ENCODE measurements around the gene VEGFB.

The VEGFB gene, protein sequence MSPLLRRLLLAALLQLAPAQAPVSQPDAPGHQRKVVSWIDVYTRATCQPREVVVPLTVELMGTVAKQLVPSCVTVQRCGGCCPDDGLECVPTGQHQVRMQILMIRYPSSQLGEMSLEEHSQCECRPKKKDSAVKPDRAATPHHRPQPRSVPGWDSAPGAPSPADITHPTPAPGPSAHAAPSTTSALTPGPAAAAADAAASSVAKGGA

DNA sequence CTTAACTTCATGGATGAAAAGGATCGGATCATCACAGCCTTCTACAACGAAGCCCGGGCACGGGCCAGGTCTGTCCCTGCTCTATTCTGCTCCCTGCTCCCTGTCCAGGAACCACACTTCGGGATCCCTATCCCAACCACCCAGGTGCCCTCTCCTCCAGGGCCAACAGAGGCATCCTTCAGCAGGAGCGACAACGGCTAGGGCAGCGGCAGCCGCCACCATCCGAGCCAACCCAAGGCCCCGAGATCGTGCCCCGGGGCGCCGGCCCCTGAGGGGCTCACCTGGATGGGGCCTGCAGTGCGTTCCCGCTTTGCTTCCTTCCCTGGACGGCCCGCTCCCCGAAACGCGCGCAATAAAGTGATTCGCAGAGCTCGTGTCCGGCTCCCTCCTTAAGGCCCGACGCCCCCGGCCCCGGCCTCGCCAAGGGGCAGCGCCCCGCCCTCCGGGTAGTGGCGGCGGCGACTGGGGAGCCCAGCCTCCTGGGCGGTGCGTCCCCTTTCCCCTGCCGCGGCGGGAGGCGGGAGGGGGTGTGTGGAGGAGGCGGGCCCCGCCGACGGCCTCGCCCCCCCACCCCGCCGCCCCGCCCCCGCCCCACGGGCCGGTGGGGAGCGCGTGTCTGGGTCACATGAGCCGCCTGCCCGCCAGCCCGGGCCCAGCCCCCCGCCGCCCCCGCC is at the start of gene VEGFB:
TSS of gene VEGFB (plus strand) at position 672 of the 674 bp plus-strand sequence. CDS start 250 bp downstream, outside the sequence.
- TF ChIP-seq, protein P1, sequence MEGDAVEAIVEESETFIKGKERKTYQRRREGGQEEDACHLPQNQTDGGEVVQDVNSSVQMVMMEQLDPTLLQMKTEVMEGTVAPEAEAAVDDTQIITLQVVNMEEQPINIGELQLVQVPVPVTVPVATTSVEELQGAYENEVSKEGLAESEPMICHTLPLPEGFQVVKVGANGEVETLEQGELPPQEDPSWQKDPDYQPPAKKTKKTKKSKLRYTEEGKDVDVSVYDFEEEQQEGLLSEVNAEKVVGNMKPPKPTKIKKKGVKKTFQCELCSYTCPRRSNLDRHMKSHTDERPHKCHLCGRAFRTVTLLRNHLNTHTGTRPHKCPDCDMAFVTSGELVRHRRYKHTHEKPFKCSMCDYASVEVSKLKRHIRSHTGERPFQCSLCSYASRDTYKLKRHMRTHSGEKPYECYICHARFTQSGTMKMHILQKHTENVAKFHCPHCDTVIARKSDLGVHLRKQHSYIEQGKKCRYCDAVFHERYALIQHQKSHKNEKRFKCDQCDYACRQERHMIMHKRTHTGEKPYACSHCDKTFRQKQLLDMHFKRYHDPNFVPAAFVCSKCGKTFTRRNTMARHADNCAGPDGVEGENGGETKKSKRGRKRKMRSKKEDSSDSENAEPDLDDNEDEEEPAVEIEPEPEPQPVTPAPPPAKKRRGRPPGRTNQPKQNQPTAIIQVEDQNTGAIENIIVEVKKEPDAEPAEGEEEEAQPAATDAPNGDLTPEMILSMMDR (IDR thresholded peaks at IDR 0.05) = no peak

DNA sequence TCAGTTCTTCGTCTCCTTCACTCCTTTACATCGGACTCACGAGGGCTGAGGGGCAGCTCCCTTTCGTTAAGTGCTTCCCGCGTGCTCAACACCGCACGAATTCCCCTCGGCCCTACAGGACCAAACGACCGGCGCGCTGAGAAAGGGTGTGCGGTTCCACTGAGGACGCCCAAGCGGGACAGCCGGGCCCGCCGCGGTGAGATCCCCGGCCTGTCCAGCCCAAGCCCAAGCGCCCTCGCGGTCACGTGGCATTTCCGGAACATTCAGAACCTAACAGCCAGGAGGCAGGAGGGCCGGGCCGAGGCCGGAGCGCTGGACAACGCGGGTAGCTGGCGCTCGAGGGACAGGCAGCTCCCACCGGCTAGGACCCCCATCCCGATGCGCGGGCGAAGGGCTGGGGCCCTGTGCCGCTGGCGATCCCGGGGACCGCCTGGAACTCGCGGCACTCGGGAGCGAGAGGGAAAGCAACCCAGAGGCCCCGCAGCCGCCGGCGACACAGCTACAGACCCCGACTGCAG is 49.1 kb upstream of the VEGFB start:
- TF ChIP-seq, protein P1 (IDR thresholded peaks at IDR 0.05) = no peak

DNA sequence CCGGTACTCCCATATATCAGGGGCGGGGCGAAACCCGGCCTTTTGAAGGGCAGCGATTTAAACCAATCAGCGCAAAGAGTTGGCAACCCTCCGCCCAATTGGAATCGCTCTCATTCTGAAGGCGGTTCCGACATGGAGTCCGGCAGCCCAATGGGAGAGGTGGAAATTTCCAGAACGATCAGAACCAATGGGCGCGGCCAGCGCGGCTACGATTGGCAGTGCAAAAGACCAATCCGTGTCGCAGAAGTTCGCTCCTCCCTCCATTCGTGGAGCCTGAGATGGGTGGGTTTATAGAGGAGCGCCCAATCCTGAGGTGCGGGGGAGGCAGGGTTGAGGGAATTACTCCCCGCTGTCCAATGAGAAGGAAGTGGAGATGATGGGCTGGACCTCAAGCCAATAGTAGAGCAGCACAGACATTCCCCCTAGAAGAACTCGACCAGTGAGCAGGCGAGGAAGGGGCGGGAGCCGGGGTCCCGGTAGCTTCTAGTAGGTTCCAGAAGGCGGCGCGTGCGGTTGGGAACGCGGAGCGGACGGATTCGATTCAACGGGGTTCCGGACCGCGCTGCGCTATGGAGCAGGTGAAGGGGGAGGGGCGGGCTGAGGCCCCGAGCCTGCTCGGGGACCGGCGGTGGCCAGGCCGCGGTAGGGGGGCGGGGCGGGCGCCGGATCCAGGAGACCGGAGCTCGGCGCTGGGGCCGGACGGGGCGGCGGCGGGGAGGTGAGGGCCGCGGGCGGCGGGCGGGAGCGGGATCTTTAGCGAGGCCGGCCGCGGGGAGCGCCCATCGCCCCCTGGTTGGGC is 48.5 kb upstream of the VEGFB start, which contains the start of gene STIP1:
TSS of gene STIP1 (plus strand) at position 479 of the 799 bp plus-strand sequence. CDS start at position 570, 91 bp downstream.
- TF ChIP-seq, protein P1 (IDR thresholded peaks at IDR 0.05) = peak; percentile 28; the same call in 1 of the 2 replicates

DNA sequence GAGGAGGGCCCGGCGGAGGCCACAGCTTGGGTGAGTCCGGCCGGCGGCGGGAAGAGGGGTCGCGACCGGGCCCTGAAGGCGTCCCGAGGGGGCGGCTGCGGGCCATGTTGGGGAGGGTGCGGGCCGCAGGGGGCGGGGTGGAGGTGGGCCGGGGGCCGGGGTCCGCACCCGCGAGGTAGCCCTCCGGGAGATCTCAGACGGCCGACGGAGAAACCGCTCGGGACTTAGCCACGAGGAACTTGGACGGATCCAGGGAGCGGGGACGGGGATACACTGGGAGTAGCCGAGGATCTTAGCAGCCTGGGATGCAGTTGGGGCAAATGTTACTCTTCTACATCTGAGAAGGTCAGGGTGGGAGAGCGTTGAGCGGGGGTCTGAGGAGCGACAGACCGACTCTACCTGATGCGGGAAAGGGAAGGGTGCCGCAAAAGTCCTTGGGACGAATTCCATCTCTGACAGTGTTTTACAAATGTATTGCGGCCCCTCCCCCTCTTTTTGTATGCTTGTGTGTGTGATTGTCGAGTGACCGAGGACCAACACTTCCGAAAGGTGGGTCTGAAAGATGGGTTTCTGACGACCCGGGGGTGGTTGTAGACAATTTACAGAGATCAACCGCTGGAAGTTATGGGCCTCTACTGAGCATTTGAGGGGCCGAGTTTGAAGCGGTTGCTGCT is 47.8 kb upstream of the VEGFB start:
- TF ChIP-seq, protein P1 (IDR thresholded peaks at IDR 0.05) = no peak

DNA sequence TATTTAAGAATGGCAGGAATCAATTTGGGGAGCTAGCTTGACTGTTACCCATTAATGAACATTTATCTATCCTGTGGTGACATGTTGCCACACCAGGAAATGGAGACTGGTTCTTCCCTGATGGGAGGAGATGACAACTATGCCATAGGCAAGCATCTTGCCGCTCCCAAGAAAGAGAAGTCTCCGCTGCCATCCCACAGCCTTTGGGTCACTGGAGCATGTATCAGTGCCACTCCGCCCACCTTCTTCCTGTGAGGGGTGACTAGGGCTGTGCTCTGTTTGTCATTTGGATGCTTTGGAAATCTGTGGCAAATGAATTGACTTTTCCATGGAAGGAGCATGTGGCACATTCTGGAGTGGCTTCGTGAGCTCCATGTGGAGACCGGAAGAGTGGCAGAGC is 42.0 kb upstream of the VEGFB start:
- TF ChIP-seq, protein P1 (IDR thresholded peaks at IDR 0.05) = no peak

DNA sequence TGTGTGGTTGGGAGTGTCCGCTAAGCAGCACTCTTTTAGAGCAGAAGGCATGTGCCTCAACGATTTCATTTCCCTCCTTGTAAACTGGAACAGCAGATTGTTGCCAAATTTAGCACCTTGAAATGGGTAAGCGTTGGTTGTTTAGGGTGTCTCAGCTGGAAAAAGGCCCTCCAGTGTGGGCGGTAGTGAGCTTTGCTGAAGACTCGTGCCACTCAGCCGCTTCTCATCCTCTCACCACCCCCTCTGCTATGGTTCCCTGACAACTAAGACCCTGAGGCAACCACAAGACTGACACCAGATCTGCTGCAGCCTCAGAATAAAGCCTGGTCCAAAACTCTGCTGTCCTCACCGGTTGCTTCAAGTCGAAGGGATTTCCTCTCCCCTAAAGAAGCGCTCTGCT is 37.8 kb upstream of the VEGFB start:
- TF ChIP-seq, protein P1 (IDR thresholded peaks at IDR 0.05) = no peak

DNA sequence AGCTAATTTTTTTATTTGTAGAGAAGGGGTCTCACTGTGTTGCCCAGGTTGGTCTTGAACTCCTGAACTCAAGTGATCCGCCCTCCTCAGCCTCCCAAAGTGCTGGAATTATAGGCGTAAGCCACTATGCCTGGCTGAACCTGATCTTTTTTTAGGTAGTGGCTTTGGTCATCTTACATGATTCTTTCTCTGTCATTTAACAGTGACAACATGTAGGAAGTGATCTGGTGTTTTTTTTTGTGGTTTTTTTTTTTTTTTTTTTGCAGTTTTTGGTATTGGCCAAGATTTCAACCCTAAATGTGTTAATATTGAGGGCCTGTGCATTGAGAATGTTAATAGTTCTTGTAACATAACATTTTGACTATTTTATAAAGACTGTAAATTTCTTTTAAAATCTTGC is 35.9 kb upstream of the VEGFB start:
- TF ChIP-seq, protein P1 (IDR thresholded peaks at IDR 0.05) = no peak
